HepG2 (cell line): ENCODE results near the gene NOC4L.

Experiments
- BCLAF1 ChIP-seq: fragments of 450-650 bp; IDR thresholded peaks from 2 replicates; pipeline ENCODE4 v1.6.1; 2017; ENCODE audit warnings: mild to moderate bottlenecking
- CTCF ChIP-seq: sonication (generic); formaldehyde crosslinking; IDR thresholded peaks from 2 replicates; pipeline ENCODE4 v1.5.0; 2020; ENCODE audit warnings: mild to moderate bottlenecking, missing genetic modification reagents, moderate library complexity
- FIP1L1 ChIP-seq: fragments of 200-400 bp; formaldehyde crosslinking; IDR thresholded peaks from 2 replicates; pipeline ENCODE4 v1.6.1; 2018; ENCODE audit warnings: low read depth, mild to moderate bottlenecking, low read length, moderate library complexity, borderline replicate concordance; ENCODE audit not compliant: insufficient read depth
- FOXJ3 ChIP-seq: sonication (generic); formaldehyde crosslinking; IDR thresholded peaks from 2 replicates; pipeline ENCODE4 v1.4.0; 2020; ENCODE audit warnings: missing genetic modification reagents, mild to moderate bottlenecking, borderline replicate concordance
- KLF6 ChIP-seq: IDR thresholded peaks from 2 replicates; pipeline ENCODE4 v1.8.0; 2016; ENCODE audit warnings: missing biosample characterization, missing genetic modification reagents
- MXI1 ChIP-seq: IDR thresholded peaks from 3 replicates; pipeline ENCODE4 v1.6.1; 2012; ENCODE audit warnings: low read depth, low read length, inconsistent platforms, borderline replicate concordance
- SETDB1 ChIP-seq: sonication (generic); formaldehyde crosslinking; IDR thresholded peaks from 2 replicates; pipeline ENCODE4 v1.5.1; 2020; ENCODE audit warnings: missing genetic modification reagents, mild to moderate bottlenecking, borderline replicate concordance
- ZNF644 ChIP-seq: IDR thresholded peaks from 2 replicates; pipeline ENCODE4 v1.6.1; 2016; ENCODE audit warnings: low read depth
- ZNF646 ChIP-seq: sonication (generic); formaldehyde crosslinking; IDR thresholded peaks from 2 replicates; pipeline ENCODE4 v1.9.0; 2021; ENCODE audit warnings: mild to moderate bottlenecking, missing genetic modification reagents
- TF ChIP-seq, protein P1 (sequence below): IDR thresholded peaks from 2 replicates; pipeline ENCODE4 v1.6.1; 2016; ENCODE audit warnings: low read depth, missing genetic modification reagents, missing compliant biosample characterization

DNA sequence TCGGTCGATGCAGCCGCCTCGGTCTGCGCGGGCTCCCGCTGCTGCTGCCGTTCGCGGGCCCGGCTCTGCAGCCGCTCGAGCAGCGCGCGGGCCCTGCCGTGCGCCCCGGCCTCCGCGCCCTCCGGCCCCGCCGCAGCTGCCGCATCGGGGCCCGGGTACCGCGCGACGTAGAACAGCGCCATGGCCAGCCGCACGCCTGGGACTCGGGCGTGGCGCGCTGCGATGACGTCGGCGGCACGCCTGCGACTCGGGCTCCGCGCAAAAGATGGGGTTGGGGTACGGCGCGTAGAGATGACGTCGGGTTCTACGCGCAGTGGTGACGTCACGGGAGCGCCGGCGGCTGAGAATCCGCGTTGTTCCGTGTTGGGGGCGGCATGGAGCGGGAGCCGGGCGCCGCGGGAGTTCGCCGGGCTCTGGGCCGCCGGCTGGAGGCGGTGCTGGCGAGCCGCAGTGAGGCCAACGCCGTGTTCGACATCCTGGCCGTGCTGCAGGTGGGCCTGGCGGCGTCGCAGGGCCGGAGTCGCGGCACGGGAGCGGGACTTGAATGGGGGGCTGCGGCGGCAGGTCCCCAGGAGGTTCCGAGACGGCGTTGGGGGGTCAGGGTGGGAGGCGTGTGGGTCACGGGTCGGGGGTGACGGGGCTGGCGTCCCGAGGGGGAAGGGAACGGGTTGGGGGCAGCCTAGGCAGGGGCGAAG lies at the start of gene NOC4L, which contains the start of gene DDX51:
- TF ChIP-seq ZNF646, result no peak
- no peak for TF ChIP-seq FOXJ3 (CRISPR knock-in tag)
- TF ChIP-seq ZNF644 (CRISPR knock-in tag), result no peak
- TF ChIP-seq BCLAF1, result no peak
- TF ChIP-seq FIP1L1, result no peak
- TF ChIP-seq SETDB1 (CRISPR knock-in tag), result no peak
- TF ChIP-seq MXI1, result peak; percentile 100
- TF ChIP-seq, protein P1, sequence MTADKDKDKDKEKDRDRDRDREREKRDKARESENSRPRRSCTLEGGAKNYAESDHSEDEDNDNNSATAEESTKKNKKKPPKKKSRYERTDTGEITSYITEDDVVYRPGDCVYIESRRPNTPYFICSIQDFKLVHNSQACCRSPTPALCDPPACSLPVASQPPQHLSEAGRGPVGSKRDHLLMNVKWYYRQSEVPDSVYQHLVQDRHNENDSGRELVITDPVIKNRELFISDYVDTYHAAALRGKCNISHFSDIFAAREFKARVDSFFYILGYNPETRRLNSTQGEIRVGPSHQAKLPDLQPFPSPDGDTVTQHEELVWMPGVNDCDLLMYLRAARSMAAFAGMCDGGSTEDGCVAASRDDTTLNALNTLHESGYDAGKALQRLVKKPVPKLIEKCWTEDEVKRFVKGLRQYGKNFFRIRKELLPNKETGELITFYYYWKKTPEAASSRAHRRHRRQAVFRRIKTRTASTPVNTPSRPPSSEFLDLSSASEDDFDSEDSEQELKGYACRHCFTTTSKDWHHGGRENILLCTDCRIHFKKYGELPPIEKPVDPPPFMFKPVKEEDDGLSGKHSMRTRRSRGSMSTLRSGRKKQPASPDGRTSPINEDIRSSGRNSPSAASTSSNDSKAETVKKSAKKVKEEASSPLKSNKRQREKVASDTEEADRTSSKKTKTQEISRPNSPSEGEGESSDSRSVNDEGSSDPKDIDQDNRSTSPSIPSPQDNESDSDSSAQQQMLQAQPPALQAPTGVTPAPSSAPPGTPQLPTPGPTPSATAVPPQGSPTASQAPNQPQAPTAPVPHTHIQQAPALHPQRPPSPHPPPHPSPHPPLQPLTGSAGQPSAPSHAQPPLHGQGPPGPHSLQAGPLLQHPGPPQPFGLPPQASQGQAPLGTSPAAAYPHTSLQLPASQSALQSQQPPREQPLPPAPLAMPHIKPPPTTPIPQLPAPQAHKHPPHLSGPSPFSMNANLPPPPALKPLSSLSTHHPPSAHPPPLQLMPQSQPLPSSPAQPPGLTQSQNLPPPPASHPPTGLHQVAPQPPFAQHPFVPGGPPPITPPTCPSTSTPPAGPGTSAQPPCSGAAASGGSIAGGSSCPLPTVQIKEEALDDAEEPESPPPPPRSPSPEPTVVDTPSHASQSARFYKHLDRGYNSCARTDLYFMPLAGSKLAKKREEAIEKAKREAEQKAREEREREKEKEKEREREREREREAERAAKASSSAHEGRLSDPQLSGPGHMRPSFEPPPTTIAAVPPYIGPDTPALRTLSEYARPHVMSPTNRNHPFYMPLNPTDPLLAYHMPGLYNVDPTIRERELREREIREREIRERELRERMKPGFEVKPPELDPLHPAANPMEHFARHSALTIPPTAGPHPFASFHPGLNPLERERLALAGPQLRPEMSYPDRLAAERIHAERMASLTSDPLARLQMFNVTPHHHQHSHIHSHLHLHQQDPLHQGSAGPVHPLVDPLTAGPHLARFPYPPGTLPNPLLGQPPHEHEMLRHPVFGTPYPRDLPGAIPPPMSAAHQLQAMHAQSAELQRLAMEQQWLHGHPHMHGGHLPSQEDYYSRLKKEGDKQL (CRISPR knock-in tag), result no peak; the same call in 1 of the 2 replicates
- TF ChIP-seq CTCF (CRISPR knock-in tag), result peak; percentile 53
- peak; percentile 83; the same call in 1 of the 2 replicates for TF ChIP-seq KLF6 (CRISPR knock-in tag)
